ENCODE results near the gene PLA2G7.
"Not testable (repeated sequence)": the region's sequence is repeated elsewhere in the genome, so short reads cannot be mapped to it uniquely, and the experiment has no call there.

The PLA2G7 gene

GRCh38 chr6:46734867-46735719, at the start of gene PLA2G7:
Gene PLA2G7, minus strand, starts transcription at chr6:46735375. Its CDS starts 12,484 bp downstream, at chr6:46722891.
- DNase-seq (no peak), ATAC-seq (peak; percentile 32)

- ATAC-seq (no peak), DNase-seq (no peak)
Measured at GRCh38 chr6:46784535-46784934, 49.4 kb upstream of the PLA2G7 start.

- peak; percentile 37 for DNase-seq
- ATAC-seq = no peak
Measured at GRCh38 chr6:46781478-46782378, 46.6 kb upstream of the PLA2G7 start.

GRCh38 chr6:46777476-46778346, 42.5 kb upstream of the PLA2G7 start:
- ATAC-seq (no peak), DNase-seq (no peak)

- DNase-seq = no peak
- ATAC-seq = no peak
Measured at GRCh38 chr6:46776070-46776712, 41.0 kb upstream of the PLA2G7 start.

GRCh38 chr6:46774736-46775135, 39.6 kb upstream of the PLA2G7 start:
- not testable (repeated sequence) for ATAC-seq

GRCh38 chr6:46773201-46773855, 38.2 kb upstream of the PLA2G7 start:
- DNase-seq (no peak), ATAC-seq (no peak)

More at GRCh38 chr6:46774736-46775135, 39.6 kb upstream of the PLA2G7 start:
- DNase-seq = not testable (repeated sequence)

DNA sequence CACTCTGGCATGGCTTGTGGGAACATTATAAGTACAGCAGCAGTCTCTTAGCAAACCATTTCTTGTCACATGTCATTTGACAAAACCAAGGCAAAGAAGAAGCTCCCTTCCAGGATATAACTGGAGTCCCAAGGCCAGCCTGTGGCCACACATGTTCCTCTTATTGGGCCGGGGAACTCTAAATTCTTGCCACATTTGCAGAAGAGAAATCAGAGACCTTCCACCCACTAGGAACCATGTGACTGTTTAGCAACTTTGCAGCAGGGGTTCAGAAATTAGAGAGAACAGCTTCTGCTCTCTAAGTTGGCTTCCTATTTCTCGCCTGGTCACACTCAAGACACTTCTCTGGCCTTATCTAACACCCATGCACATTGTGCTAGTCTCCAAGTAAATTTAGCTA, 37.6 kb upstream of the PLA2G7 start:
- DNase-seq = no peak

GRCh38 chr6:46772016-46772415, 36.8 kb upstream of the PLA2G7 start:
- ATAC-seq (no peak), DNase-seq (no peak)

More for the DNA sequence above, 37.6 kb upstream of the PLA2G7 start:
- ATAC-seq = no peak

DNA sequence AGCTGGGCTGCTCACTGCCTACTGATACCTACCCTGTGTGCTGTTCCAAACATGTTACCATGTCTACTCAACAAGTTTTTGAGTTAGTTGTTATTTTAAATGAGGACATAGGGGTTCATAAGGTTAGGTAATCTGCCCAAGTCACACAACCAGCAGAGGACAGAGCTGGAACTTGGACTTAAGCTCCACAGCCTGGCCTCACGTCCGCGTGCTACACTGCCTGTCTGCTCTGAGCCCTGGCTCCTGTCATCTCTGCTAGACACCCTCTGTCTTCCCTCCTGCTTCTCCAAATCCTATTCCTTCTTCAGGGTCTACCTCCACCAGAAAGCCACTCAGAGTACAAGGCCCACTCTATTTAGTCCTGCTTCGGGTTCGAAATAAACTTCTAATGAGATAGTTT, 29.8 kb upstream of the PLA2G7 start:
- DNase-seq (no peak), ATAC-seq (no peak)

GRCh38 chr6:46764280-46764679, 29.1 kb upstream of the PLA2G7 start:
- ATAC-seq = not testable (repeated sequence)

GRCh38 chr6:46763466-46763865, 28.3 kb upstream of the PLA2G7 start:
- DNase-seq (no peak), ATAC-seq (no peak)

More at GRCh38 chr6:46764280-46764679, 29.1 kb upstream of the PLA2G7 start:
- not testable (repeated sequence) for DNase-seq

GRCh38 chr6:46760925-46761324, 25.8 kb upstream of the PLA2G7 start:
- no peak for DNase-seq

GRCh38 chr6:46758960-46759753, 24.0 kb upstream of the PLA2G7 start:
- ATAC-seq (no peak), DNase-seq (no peak)

More at GRCh38 chr6:46760925-46761324, 25.8 kb upstream of the PLA2G7 start:
- no peak for ATAC-seq

GRCh38 chr6:46757214-46757596, 22.0 kb upstream of the PLA2G7 start:
- no peak for DNase-seq
- ATAC-seq = no peak

GRCh38 chr6:46756469-46757213, 21.5 kb upstream of the PLA2G7 start:
- DNase-seq (no peak), ATAC-seq (no peak)

- no peak for ATAC-seq
- DNase-seq = no peak
Measured at GRCh38 chr6:46755865-46756264, 20.7 kb upstream of the PLA2G7 start.

DNA sequence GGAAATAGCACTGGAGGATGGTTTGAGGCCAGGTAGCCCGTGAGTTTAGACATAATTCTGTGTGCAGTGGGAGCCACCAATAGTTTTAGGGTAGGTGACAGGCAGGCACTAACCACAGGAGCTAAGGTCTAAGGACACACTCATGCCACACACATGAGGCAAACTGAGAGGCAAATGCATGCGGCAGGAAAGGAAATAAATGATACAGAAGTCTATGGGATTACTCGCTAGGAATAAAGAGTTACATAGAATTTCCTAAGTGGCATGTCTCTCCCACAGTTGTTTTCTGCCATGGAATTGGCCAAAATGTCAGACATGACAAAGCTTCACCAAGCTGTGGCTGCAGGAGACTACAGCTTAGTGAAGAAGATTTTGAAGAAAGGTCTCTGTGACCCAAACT, 16.5 kb upstream of the PLA2G7 start:
- no peak for ATAC-seq
- no peak for DNase-seq

GRCh38 chr6:46749731-46750130, 14.6 kb upstream of the PLA2G7 start:
- ATAC-seq (no peak), DNase-seq (no peak)
